Kidney (tissue), 14 donors: ENCODE measurements around the gene KLHL24. TPM values are rescaled to one million over a fixed set of nuclear protein-coding genes. Genes with fewer than 3 reads are reported as not detected.

Experiments
- DNase-seq, 5 donors: peaks; one replicate each; pipeline ENCODE4 v3.0.0-alpha.2; 2013 to 2020
- FAIRE-seq: peaks from 2 replicates; lab custom pipeline; 2012; peaks lifted over from hg19 to GRCh38; lab: Jason Lieb, UNC
- H3K27ac ChIP-seq, 2 donors: one replicate each; pipeline ENCODE4 v1.7.0; 2013; ENCODE audit warnings: low read depth in 2 of 2, low read length in 2 of 2, inconsistent platforms in 1 of 2
- H3K27me3 ChIP-seq: one replicate; pipeline ENCODE4 v1.7.1; 2013; ENCODE audit warnings: low read length, inconsistent platforms; ENCODE audit not compliant: control insufficient read depth, insufficient read depth
- H3K36me3 ChIP-seq, 3 donors: one replicate each; pipeline versions ENCODE4 v1.7.0 to v1.7.1; 2013; ENCODE audit warnings: low read length in 3 of 3, control low read depth in 1 of 3, inconsistent platforms in 1 of 3; ENCODE audit not compliant: insufficient read depth in 3 of 3, control insufficient read depth in 2 of 3
- H3K4me1 ChIP-seq, 3 donors: one replicate each; pipeline versions ENCODE4 v1.7.0 to v1.7.1; 2013; ENCODE audit warnings: low read length in 3 of 3, inconsistent platforms in 1 of 3, low read depth in 1 of 3; ENCODE audit not compliant: control insufficient read depth in 2 of 3, insufficient read depth in 2 of 3
- H3K4me3 ChIP-seq, 3 donors: one replicate each; pipeline versions ENCODE4 v1.7.0 to v1.8.1; 2013; ENCODE audit warnings: low read length in 3 of 3, control low read depth in 1 of 3, inconsistent platforms in 1 of 3
- H3K9ac ChIP-seq, 3 donors: one replicate each; pipeline versions ENCODE4 v1.7.0 to v1.7.1; 2013; ENCODE audit warnings: low read length in 3 of 3, control low read depth in 1 of 3, inconsistent platforms in 1 of 3
- H3K9me3 ChIP-seq, 3 donors: one replicate each; pipeline versions ENCODE4 v1.7.0 to v1.7.1; 2013; ENCODE audit warnings: low read length in 3 of 3, control low read depth in 1 of 3, inconsistent platforms in 1 of 3; ENCODE audit not compliant: control insufficient read depth in 2 of 3, insufficient read depth in 1 of 3
- CTCF ChIP-seq: IDR thresholded peaks from 3 replicates; pipeline ENCODE4 v1.5.1; 2012; ENCODE audit warnings: mild to moderate bottlenecking, moderate library complexity, borderline replicate concordance; ENCODE audit not compliant: insufficient read depth; ENCODE audit errors: extremely low read depth
- intact Hi-C: fragments of 100-400 bp; cut with DNase I; formaldehyde crosslinking; loops from one replicate; pipeline ENCODE4 v1.11.1; 2022
- polyA plus RNA-seq: library from polyadenylated mRNA; stranded (reverse); fragments of 350-450 nt; fragmentation: Illumina TruSeq; extraction: RNeasy Lipid Tissue Mini Kit (QIAGEN cat#74804); gene quantifications from one replicate; pipeline ENCODE4 v1.2.3, GENCODE V29; 2014; ENCODE audit warnings: low read depth, low replicate concordance; ENCODE audit not compliant: insufficient read depth
- total RNA-seq: library from RNA; stranded (reverse); fragmentation: NEBNext Ultra II Directional; extraction: Animal tissue kit (Norgen Biotek cat#: 25700); gene quantifications from one replicate; pipeline ENCODE4 v1.2.1, GENCODE V29; 2021
- donor health status: control.
- donor health status: control.
- donor health status: control.
- donor health status: control.
- donor health status: control.
- donor health status: DM: yes; HTN: yes; CAD: no.
- donor health status: Normal renal cell carcinoma (clear cell type).

Gene KLHL24
- total and polyA plus RNA-seq, 2 donors from 2014 or later, result 8.4 to 61.3 TPM

GRCh38 chr3:183728204-183728603 is 92.8 kb downstream of the KLHL24 start:
- no peak overlapping the region for H3K9ac ChIP-seq
- H3K9me3 ChIP-seq, result no peaks in the 10 kb centered on the region
- no peak for FAIRE-seq
- peaks cover 4 to 5% (median 4%) of the 10 kb centered on the region in 3 donors for H3K36me3 ChIP-seq
- no peaks in the 10 kb centered on the region for H3K4me1 ChIP-seq
- no peak overlapping the region for H3K4me3 ChIP-seq
- TF ChIP-seq CTCF, result no peak
- DNase-seq, result no peak
- intact Hi-C loops, result no loop called here
- H3K27me3 ChIP-seq, result no peaks in the 10 kb centered on the region
- no peak overlapping the region for H3K27ac ChIP-seq

- DNase-seq, result no peak
- Histone ChIP-seq H3K4me3 (no peak overlapping the region), H3K36me3 (peaks cover 2 to 4% (median 2%) of the 10 kb centered on the region in 3 donors), H3K9ac (no peak overlapping the region), H3K9me3 (no peaks in the 10 kb centered on the region), H3K27me3 (no peaks in the 10 kb centered on the region), H3K27ac (no peak overlapping the region), H3K4me1 (no peaks in the 10 kb centered on the region)
- FAIRE-seq, result no peak
- no peak for TF ChIP-seq CTCF
- intact Hi-C loops, result no loop called here
These were observed 94.9 kb downstream of the KLHL24 start for GRCh38 chr3:183730361-183730760.

GRCh38 chr3:183731611-183732010 is 96.2 kb downstream of the KLHL24 start:
- peak in 1 of 5 donors; percentile 4 for DNase-seq
- intact Hi-C loops, result no loop called here
- H3K4me1 ChIP-seq, result no peaks in the 10 kb centered on the region
- no peak overlapping the region for H3K9ac ChIP-seq
- H3K9me3 ChIP-seq, result no peaks in the 10 kb centered on the region
- H3K36me3 ChIP-seq, result peaks cover 0 to 4% (median 2%) of the 10 kb centered on the region in 3 donors
- H3K27me3 ChIP-seq, result no peaks in the 10 kb centered on the region
- H3K27ac ChIP-seq, result no peak overlapping the region
- FAIRE-seq, result no peak
- H3K4me3 ChIP-seq, result no peak overlapping the region
- TF ChIP-seq CTCF, result no peak

GRCh38 chr3:183733553-183733952 is 98.1 kb downstream of the KLHL24 start:
- H3K4me1 ChIP-seq, result no peaks in the 10 kb centered on the region
- FAIRE-seq (no peak), DNase-seq (no peak)
- TF ChIP-seq CTCF, result no peak
- intact Hi-C loops, result no loop called here
- no peaks in the 10 kb centered on the region for H3K9me3 ChIP-seq
- no peak overlapping the region for H3K27ac ChIP-seq
- no peak overlapping the region for H3K4me3 ChIP-seq
- H3K9ac ChIP-seq, result no peak overlapping the region
- peaks cover 0 to 4% (median 0%) of the 10 kb centered on the region in 3 donors for H3K36me3 ChIP-seq
- H3K27me3 ChIP-seq, result no peaks in the 10 kb centered on the region
